HepG2 (cell line): ENCODE results near the gene PLAC9.

Source experiments
- E2F1 ChIP-seq: sonication (generic); formaldehyde crosslinking; IDR thresholded peaks from 2 replicates; pipeline ENCODE4 v1.5.0; 2020; ENCODE audit warnings: missing genetic modification reagents
- EP300 ChIP-seq, 3 experiments: sonication (generic) in 1 of 3; formaldehyde crosslinking in 1 of 3; IDR thresholded peaks; 2 replicates each; pipeline versions ENCODE4 v1.5.1 to v1.6.1; 2011 to 2020; ENCODE audit warnings: low read depth in 2 of 3, low read length in 2 of 3, borderline replicate concordance in 1 of 3, improper control_type of control experiment in 1 of 3, mild to moderate bottlenecking in 1 of 3, missing genetic modification reagents in 1 of 3, moderate library complexity in 1 of 3
- MYC ChIP-seq: sonication (generic); formaldehyde crosslinking; IDR thresholded peaks from 2 replicates; pipeline ENCODE4 v1.9.0; 2021; ENCODE audit warnings: missing genetic modification reagents, borderline replicate concordance
- TFAP4 ChIP-seq: sonication (generic); IDR thresholded peaks from 2 replicates; pipeline ENCODE4 v1.6.1; 2016; ENCODE audit warnings: low read depth, borderline replicate concordance
- YY1 ChIP-seq: IDR thresholded peaks from 2 replicates; pipeline ENCODE4 v1.6.1; 2011; ENCODE audit warnings: low read length, low read depth, moderate library complexity, mild to moderate bottlenecking; ENCODE audit not compliant: insufficient read depth, insufficient replicate concordance
- ZBTB25 ChIP-seq: IDR thresholded peaks from 2 replicates; pipeline ENCODE4 v1.6.1; 2018; ENCODE audit warnings: missing genetic modification reagents
- ZNF496 ChIP-seq: sonication (generic); formaldehyde crosslinking; IDR thresholded peaks from 2 replicates; pipeline ENCODE4 v1.8.1; 2023; ENCODE audit warnings: mild to moderate bottlenecking, moderate library complexity, missing genetic modification reagents; ENCODE audit not compliant: insufficient replicate concordance
- TF ChIP-seq, protein P1 (sequence below), 2 experiments: sonication (generic) in 1 of 2; formaldehyde crosslinking in 1 of 2; IDR thresholded peaks; 2 replicates each; pipeline versions ENCODE4 v1.4.0 to v1.6.1; 2018 to 2020; ENCODE audit warnings: missing genetic modification reagents in 2 of 2, borderline replicate concordance in 1 of 2, low read depth in 1 of 2, mild to moderate bottlenecking in 1 of 2, missing biosample characterization in 1 of 2

- TF ChIP-seq E2F1 (no peak), YY1 (no peak), ZBTB25 (CRISPR knock-in tag) (no peak), MYC (CRISPR knock-in tag) (no peak), ZNF496 (CRISPR knock-in tag) (no peak), EP300 (IDR thresholded peaks at IDR 0.05; ENCODE audit: low read depth in 2 of 2, low read length in 2 of 2) (no peak), EP300 (CRISPR knock-in tag; IDR thresholded peaks at IDR 0.05; ENCODE audit: borderline replicate concordance) (no peak), TFAP4 (no peak)
- TF ChIP-seq, protein P1, sequence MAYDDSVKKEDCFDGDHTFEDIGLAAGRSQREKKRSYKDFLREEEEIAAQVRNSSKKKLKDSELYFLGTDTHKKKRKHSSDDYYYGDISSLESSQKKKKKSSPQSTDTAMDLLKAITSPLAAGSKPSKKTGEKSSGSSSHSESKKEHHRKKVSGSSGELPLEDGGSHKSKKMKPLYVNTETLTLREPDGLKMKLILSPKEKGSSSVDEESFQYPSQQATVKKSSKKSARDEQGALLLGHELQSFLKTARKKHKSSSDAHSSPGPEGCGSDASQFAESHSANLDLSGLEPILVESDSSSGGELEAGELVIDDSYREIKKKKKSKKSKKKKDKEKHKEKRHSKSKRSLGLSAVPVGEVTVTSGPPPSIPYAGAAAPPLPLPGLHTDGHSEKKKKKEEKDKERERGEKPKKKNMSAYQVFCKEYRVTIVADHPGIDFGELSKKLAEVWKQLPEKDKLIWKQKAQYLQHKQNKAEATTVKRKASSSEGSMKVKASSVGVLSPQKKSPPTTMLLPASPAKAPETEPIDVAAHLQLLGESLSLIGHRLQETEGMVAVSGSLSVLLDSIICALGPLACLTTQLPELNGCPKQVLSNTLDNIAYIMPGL (CRISPR knock-in tag; IDR thresholded peaks at IDR 0.05; ENCODE audit: borderline replicate concordance in 1 of 2, low read depth in 1 of 2) = no peak
These were observed 7.7 kb downstream of the PLAC9 start for GRCh38 chr10:80140251-80140650.
